NCI-H1930 (cell line): ENCODE data around the gene MRPL21.
A peak's percentile ranks its signal among the peaks of the same experiment; 100 is the strongest.

Experiments used
- DNase-seq, 2 experiments: peaks; one replicate each; lab custom pipeline; 2025; lab: John Stamatoyannopoulos, UW

MRPL21 gene

GRCh38 chr11:68903288-68904247 is at the start of gene MRPL21, which contains the start of gene IGHMBP2:
Gene MRPL21, minus strand, starts transcription at chr11:68903832. Its CDS starts 22 bp downstream, at chr11:68903810.
Gene IGHMBP2, plus strand, starts transcription at chr11:68903891. Its CDS starts 62 bp downstream, at chr11:68903953.
- peak; percentile 38 to 75 for DNase-seq

GRCh38 chr11:68950762-68951161 is 47.1 kb upstream of the MRPL21 start:
- DNase-seq = no peak

GRCh38 chr11:68950270-68950669 is 46.6 kb upstream of the MRPL21 start:
- DNase-seq = no peak

GRCh38 chr11:68948935-68949334 is 45.3 kb upstream of the MRPL21 start:
- no peak for DNase-seq

- DNase-seq = no peak
Measured at GRCh38 chr11:68948496-68948895, 44.9 kb upstream of the MRPL21 start.

- no peak for DNase-seq
Measured at GRCh38 chr11:68947151-68947550, 43.5 kb upstream of the MRPL21 start.

GRCh38 chr11:68946416-68947090 is 42.9 kb upstream of the MRPL21 start:
- no peak for DNase-seq

- no peak for DNase-seq
Measured at GRCh38 chr11:68942751-68943271, 39.2 kb upstream of the MRPL21 start.

- DNase-seq = no peak
Measured at GRCh38 chr11:68942095-68942620, 38.5 kb upstream of the MRPL21 start.

GRCh38 chr11:68941324-68942094 is 37.9 kb upstream of the MRPL21 start:
- no peak for DNase-seq

- no peak for DNase-seq
Measured at GRCh38 chr11:68940651-68941323, 37.2 kb upstream of the MRPL21 start.

GRCh38 chr11:68939583-68940555 is 36.2 kb upstream of the MRPL21 start:
- no peak for DNase-seq

GRCh38 chr11:68938816-68939582 is 35.4 kb upstream of the MRPL21 start:
- no peak for DNase-seq

- DNase-seq = no peak
Measured at GRCh38 chr11:68938088-68938487, 34.5 kb upstream of the MRPL21 start.

GRCh38 chr11:68936676-68937620 is 33.3 kb upstream of the MRPL21 start:
- no peak for DNase-seq

- no peak for DNase-seq
Measured at GRCh38 chr11:68936358-68936636, 32.7 kb upstream of the MRPL21 start.

GRCh38 chr11:68935516-68936357 is 32.1 kb upstream of the MRPL21 start:
- DNase-seq = no peak
